Astrocyte (in vitro differentiated cells and primary cell): ENCODE results near the gene ARID3B.

ENCODE experiments used
- CTCF ChIP-seq: IDR thresholded peaks from 2 replicates; pipeline ENCODE4 v1.5.1; 2011; ENCODE audit warnings: low read depth, mild to moderate bottlenecking, inconsistent platforms, low read length, moderate library complexity; ENCODE audit not compliant: insufficient read depth
- EZH2 ChIP-seq: IDR thresholded peaks from 2 replicates; pipeline ENCODE4 v1.6.1; 2012; ENCODE audit warnings: mild to moderate bottlenecking, low read length, inconsistent platforms; ENCODE audit not compliant: insufficient read depth

GRCh38 chr15:74628949-74629348 is 87.9 kb downstream of the ARID3B start:
- no peak for TF ChIP-seq CTCF
- no peak for TF ChIP-seq EZH2
